ENCODE results near the gene AFM. TPM values are rescaled to one million over a fixed set of nuclear protein-coding genes. Genes with fewer than 3 reads are reported as not detected.

AFM gene
- total RNA-seq, 1 donor from 2014 or later, result not detected

- ATAC-seq (no peak), DNase-seq (no peak)
- intact Hi-C loops (cut with micrococcal nuclease), result no loop called here
Observed at GRCh38 chr4:73447671-73448070, 33.9 kb upstream of the AFM start.

GRCh38 chr4:73448448-73449203 is 32.9 kb upstream of the AFM start:
- intact Hi-C loops (cut with micrococcal nuclease), result no loop called here
- ATAC-seq, result no peak
- no peak for DNase-seq

- DNase-seq (peak; percentile 52), ATAC-seq (peak; percentile 66)
- intact Hi-C loops (cut with micrococcal nuclease), result no loop called here
Observed at GRCh38 chr4:73450398-73451004, 31.0 kb upstream of the AFM start.

- DNase-seq, result no peak
- ATAC-seq, result peak; percentile 35
- intact Hi-C loops (cut with micrococcal nuclease), result no loop called here
Observed at GRCh38 chr4:73451404-73451803, 30.1 kb upstream of the AFM start.

GRCh38 chr4:73451981-73452747 is 29.4 kb upstream of the AFM start:
- intact Hi-C loops (cut with micrococcal nuclease), result no loop called here
- ATAC-seq (no peak), DNase-seq (no peak)

GRCh38 chr4:73452953-73453700 is 28.4 kb upstream of the AFM start:
- DNase-seq (no peak), ATAC-seq (no peak)
- intact Hi-C loops (cut with micrococcal nuclease), result no loop called here

GRCh38 chr4:73453701-73454005 is 27.9 kb upstream of the AFM start:
- ATAC-seq (no peak), DNase-seq (no peak)
- intact Hi-C loops (cut with micrococcal nuclease), result no loop called here

GRCh38 chr4:73454920-73455319 is 26.6 kb upstream of the AFM start:
- intact Hi-C loops (cut with micrococcal nuclease), result no loop called here
- no peak for ATAC-seq

GRCh38 chr4:73456177-73457022 is 25.1 kb upstream of the AFM start:
- intact Hi-C loops (cut with micrococcal nuclease), result no loop called here
- no peak for DNase-seq
- no peak for ATAC-seq

More at GRCh38 chr4:73454920-73455319, 26.6 kb upstream of the AFM start:
- no peak for DNase-seq

- intact Hi-C loops (cut with micrococcal nuclease), result no loop called here
- ATAC-seq (no peak), DNase-seq (no peak)
Observed at GRCh38 chr4:73458184-73459047, 23.1 kb upstream of the AFM start.

GRCh38 chr4:73459048-73459421 is 22.5 kb upstream of the AFM start:
- intact Hi-C loops (cut with micrococcal nuclease), result no loop called here
- DNase-seq, result no peak
- ATAC-seq, result no peak

GRCh38 chr4:73460913-73461522 is 20.5 kb upstream of the AFM start:
- intact Hi-C loops (cut with micrococcal nuclease), result no loop called here
- ATAC-seq (no peak), DNase-seq (no peak)

GRCh38 chr4:73468170-73468569 is 13.4 kb upstream of the AFM start:
- no peak for ATAC-seq
- no peak for DNase-seq
- intact Hi-C loops (cut with micrococcal nuclease), result no loop called here

- DNase-seq, result no peak
- intact Hi-C loops (cut with micrococcal nuclease), result no loop called here
- no peak for ATAC-seq
Observed at GRCh38 chr4:73470728-73471127, 10.8 kb upstream of the AFM start.

GRCh38 chr4:73477176-73477575 is 4.4 kb upstream of the AFM start:
- ATAC-seq, result no peak
- no peak for DNase-seq
- intact Hi-C loops (cut with micrococcal nuclease), result no loop called here

- intact Hi-C loops (cut with micrococcal nuclease), result no loop called here
- no peak for ATAC-seq
- DNase-seq, result no peak
Observed at GRCh38 chr4:73479323-73479722, 2.2 kb upstream of the AFM start.

- intact Hi-C loops (cut with micrococcal nuclease), result no loop called here
- ATAC-seq (no peak), DNase-seq (no peak)
Observed at GRCh38 chr4:73485085-73485484, 3.5 kb downstream of the AFM start.

- no peak for ATAC-seq
- intact Hi-C loops (cut with micrococcal nuclease), result no loop called here
- DNase-seq, result no peak
Observed at GRCh38 chr4:73485596-73485995, 4.1 kb downstream of the AFM start.

Measured in left ventricle myocardium superior (tissue), 1 donor.